Measurements from ENCODE around the gene VPS4B. TPM values are rescaled to one million over a fixed set of nuclear protein-coding genes. Genes with fewer than 3 reads are reported as not detected.
"Not testable (repeated sequence)": the region's sequence is repeated elsewhere in the genome, so short reads cannot be mapped to it uniquely, and the experiment has no call there.

Gene VPS4B
- total RNA-seq, 1 donor from 2014 or later: 44.5 TPM

DNA sequence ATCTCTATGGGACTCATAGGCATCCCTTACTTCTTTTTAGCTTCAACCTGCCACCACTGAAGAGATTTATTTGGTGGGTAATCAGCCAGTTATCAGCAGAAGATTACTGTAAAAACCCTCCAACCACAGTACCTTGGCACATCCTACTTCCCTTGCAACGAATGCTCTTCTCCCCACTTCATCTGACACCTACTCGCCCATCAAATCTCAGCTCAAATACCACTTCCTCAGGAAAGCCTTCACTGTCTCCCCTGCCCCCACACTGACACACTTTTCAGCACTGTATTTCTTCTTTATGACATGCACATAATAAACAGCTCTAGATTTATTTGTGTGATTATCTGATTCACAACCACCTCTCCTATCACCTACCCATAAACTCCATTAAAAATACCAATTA, 58.3 kb downstream of the VPS4B start:
- H3K4me3 Mint-ChIP-seq (ENCODE audit: unreplicated experiment): no peak overlapping the region
- TF ChIP-seq, protein P1, sequence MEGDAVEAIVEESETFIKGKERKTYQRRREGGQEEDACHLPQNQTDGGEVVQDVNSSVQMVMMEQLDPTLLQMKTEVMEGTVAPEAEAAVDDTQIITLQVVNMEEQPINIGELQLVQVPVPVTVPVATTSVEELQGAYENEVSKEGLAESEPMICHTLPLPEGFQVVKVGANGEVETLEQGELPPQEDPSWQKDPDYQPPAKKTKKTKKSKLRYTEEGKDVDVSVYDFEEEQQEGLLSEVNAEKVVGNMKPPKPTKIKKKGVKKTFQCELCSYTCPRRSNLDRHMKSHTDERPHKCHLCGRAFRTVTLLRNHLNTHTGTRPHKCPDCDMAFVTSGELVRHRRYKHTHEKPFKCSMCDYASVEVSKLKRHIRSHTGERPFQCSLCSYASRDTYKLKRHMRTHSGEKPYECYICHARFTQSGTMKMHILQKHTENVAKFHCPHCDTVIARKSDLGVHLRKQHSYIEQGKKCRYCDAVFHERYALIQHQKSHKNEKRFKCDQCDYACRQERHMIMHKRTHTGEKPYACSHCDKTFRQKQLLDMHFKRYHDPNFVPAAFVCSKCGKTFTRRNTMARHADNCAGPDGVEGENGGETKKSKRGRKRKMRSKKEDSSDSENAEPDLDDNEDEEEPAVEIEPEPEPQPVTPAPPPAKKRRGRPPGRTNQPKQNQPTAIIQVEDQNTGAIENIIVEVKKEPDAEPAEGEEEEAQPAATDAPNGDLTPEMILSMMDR (IDR thresholded peaks at IDR 0.05; ENCODE audit: partially characterized antibody, unreplicated experiment): no peak
- peaks cover 4% of the 10 kb centered on the region for H3K27me3 Mint-ChIP-seq (ENCODE audit: unreplicated experiment)
- peaks cover 7% of the 10 kb centered on the region for H3K9me3 Mint-ChIP-seq (ENCODE audit: unreplicated experiment)
- no peak overlapping the region for H3K27ac Mint-ChIP-seq (ENCODE audit: unreplicated experiment)
- H3K36me3 Mint-ChIP-seq (ENCODE audit: unreplicated experiment): no peaks in the 10 kb centered on the region
- H3K4me1 Mint-ChIP-seq (ENCODE audit: low read depth, unreplicated experiment): peaks cover 5% of the 10 kb centered on the region
- no peak for DNase-seq

DNA sequence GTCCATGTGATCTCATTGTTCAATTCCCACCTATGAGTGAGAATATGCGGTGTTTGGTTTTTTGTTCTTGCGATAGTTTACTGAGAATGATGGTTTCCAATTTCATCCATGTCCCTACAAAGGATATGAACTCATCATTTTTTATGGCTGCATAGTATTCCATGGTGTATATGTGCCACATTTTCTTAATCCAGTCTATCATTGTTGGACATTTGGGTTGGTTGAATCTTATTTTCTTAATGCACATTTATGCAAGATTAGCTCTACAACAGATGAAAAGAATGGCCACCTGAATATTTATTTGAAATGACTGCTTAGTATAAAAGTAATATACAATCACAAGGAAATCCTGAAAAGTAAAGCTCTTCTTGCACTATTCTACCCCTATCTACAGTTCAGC, 58.9 kb downstream of the VPS4B start:
- not testable (repeated sequence) for H3K36me3 Mint-ChIP-seq (ENCODE audit: unreplicated experiment); H3K4me3 Mint-ChIP-seq (ENCODE audit: unreplicated experiment); H3K4me1 Mint-ChIP-seq (ENCODE audit: low read depth, unreplicated experiment); H3K27me3 Mint-ChIP-seq (ENCODE audit: unreplicated experiment); H3K27ac Mint-ChIP-seq (ENCODE audit: unreplicated experiment); DNase-seq; H3K9me3 Mint-ChIP-seq (ENCODE audit: unreplicated experiment)

DNA sequence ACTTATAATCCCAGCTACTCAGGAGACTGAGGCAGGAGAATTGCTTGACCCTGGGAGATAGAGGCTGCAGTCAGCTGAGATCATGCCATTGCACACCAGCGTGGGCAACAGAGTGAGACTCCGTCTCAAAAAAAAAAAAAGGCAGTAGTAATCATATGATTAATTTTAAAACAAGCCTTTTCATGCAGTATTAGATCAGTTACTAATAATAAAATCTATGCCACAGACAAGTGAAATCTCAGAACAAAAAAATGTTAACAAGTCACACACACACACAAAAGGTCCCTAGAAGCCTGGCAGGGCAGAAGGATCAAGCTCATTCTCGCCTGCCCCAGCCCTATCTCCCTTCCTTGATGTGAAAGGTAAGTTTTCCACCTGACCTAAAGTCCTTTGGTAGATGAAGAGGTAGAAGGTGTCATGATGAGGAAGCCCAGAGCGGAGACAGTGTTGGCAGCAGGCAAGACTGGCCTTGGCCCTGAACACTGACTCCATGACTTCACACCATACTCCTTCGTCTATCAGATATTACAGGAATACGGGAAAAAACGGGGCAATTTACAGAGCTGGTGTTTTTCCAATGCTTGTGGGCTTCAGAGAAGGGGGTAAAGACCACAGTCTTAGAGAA, 65.9 kb downstream of the VPS4B start:
- Mint-ChIP-seq H3K27ac (ENCODE audit: unreplicated experiment) (no peak overlapping the region), H3K36me3 (ENCODE audit: unreplicated experiment) (no peaks in the 10 kb centered on the region), H3K4me1 (ENCODE audit: low read depth, unreplicated experiment) (no peaks in the 10 kb centered on the region), H3K27me3 (ENCODE audit: unreplicated experiment) (peaks cover 2% of the 10 kb centered on the region), H3K4me3 (ENCODE audit: unreplicated experiment) (no peak overlapping the region), H3K9me3 (ENCODE audit: unreplicated experiment) (no peaks in the 10 kb centered on the region)
- DNase-seq: no peak
- TF ChIP-seq, protein P1 (IDR thresholded peaks at IDR 0.05; ENCODE audit: partially characterized antibody, unreplicated experiment): no peak

DNA sequence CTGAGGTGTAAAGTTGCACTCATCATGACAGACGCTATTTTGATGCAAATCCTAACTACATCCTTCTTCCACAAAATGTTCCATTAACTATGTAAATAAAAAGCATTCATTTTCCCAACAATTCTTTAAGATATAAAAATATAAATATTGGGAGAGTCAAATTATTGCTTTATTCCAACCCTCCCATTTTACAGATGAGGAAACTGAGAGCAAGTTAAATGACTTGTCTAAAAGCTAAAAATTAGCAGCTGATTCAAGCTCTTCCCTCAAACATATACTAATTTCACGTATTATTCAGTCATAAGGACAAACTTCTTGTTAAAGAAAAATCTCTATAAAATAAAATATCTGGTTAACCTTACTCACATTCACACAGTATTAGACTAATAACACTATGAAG, 72.0 kb downstream of the VPS4B start:
- no peak for DNase-seq
- H3K9me3 Mint-ChIP-seq (ENCODE audit: unreplicated experiment): no peaks in the 10 kb centered on the region
- TF ChIP-seq, protein P1 (IDR thresholded peaks at IDR 0.05; ENCODE audit: partially characterized antibody, unreplicated experiment): no peak
- H3K27me3 Mint-ChIP-seq (ENCODE audit: unreplicated experiment): peaks cover 2% of the 10 kb centered on the region
- no peak overlapping the region for H3K4me3 Mint-ChIP-seq (ENCODE audit: unreplicated experiment)
- H3K36me3 Mint-ChIP-seq (ENCODE audit: unreplicated experiment): no peaks in the 10 kb centered on the region
- no peaks in the 10 kb centered on the region for H3K4me1 Mint-ChIP-seq (ENCODE audit: low read depth, unreplicated experiment)
- H3K27ac Mint-ChIP-seq (ENCODE audit: unreplicated experiment): no peak overlapping the region

DNA sequence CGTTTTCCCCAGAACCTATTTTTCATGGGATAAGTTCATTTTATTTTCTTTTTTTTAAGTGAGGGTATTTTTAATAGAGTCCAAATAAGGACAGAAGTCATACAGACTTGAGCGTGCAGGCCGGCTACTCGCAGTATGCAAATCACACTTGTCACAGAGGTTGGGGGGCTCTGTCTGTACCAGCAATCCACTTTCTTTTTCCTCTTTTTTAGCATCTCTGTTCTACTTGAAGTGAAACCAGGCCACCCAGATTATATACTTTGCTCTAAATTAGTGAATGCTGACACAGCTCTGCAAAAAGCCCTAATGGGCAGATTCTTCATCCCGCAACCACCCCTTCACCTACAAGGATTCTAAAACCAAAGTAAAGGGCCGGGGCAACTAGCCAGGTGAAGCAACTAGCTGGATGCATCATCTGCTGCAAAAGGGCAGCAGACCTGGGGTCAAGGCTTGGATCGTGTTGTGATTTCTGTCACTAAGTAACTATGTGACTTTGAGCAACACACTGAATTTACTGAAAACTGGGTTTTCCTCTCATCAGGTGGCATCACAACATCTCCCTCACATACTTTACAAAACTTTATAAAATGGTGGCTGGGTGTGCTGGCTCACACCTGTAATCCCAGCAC, 73.7 kb downstream of the VPS4B start:
- peaks cover 2% of the 10 kb centered on the region for H3K27me3 Mint-ChIP-seq (ENCODE audit: unreplicated experiment)
- H3K36me3 Mint-ChIP-seq (ENCODE audit: unreplicated experiment): no peaks in the 10 kb centered on the region
- H3K4me3 Mint-ChIP-seq (ENCODE audit: unreplicated experiment): no peak overlapping the region
- TF ChIP-seq, protein P1 (IDR thresholded peaks at IDR 0.05; ENCODE audit: partially characterized antibody, unreplicated experiment): no peak
- H3K9me3 Mint-ChIP-seq (ENCODE audit: unreplicated experiment): no peaks in the 10 kb centered on the region
- no peaks in the 10 kb centered on the region for H3K4me1 Mint-ChIP-seq (ENCODE audit: low read depth, unreplicated experiment)
- no peak for DNase-seq
- H3K27ac Mint-ChIP-seq (ENCODE audit: unreplicated experiment): no peak overlapping the region

Data from glutamatergic neuron (in vitro differentiated cells).